KMS-11 (cell line): ENCODE results near the gene FAM222B.

Experiments
- H2AFZ ChIP-seq: fragments of 200-600 bp; sonication (generic); 2 replicates; pipeline ENCODE4 v1.6.1; 2016; ENCODE audit warnings: antibody characterized with exemption, mixed run types, low read depth
- H3K27ac ChIP-seq: fragments of 200-600 bp; sonication (generic); 2 replicates; pipeline ENCODE4 v1.6.1; 2016; ENCODE audit warnings: mild to moderate bottlenecking, mixed run types
- H3K27me3 ChIP-seq: fragments of 200-600 bp; sonication (generic); 2 replicates; pipeline ENCODE4 v1.6.1; 2017; ENCODE audit warnings: mild to moderate bottlenecking, low read depth, mixed run types, moderate library complexity; ENCODE audit not compliant: insufficient read depth
- H3K36me3 ChIP-seq: fragments of 200-600 bp; sonication (generic); 2 replicates; pipeline ENCODE4 v1.6.1; 2017; ENCODE audit warnings: mild to moderate bottlenecking, mixed run types; ENCODE audit not compliant: insufficient read depth
- H3K4me1 ChIP-seq: fragments of 200-600 bp; sonication (generic); 2 replicates; pipeline ENCODE4 v1.6.1; 2016; ENCODE audit warnings: mild to moderate bottlenecking, low read depth, mixed run types; ENCODE audit not compliant: poor library complexity, severe bottlenecking
- H3K4me2 ChIP-seq: fragments of 200-600 bp; sonication (generic); 2 replicates; pipeline ENCODE4 v1.7.0; 2016; ENCODE audit warnings: mild to moderate bottlenecking, mixed run types
- H3K4me3 ChIP-seq: fragments of 200-600 bp; sonication (generic); IDR thresholded peaks from 2 replicates; pipeline ENCODE4 v1.6.1; 2017; ENCODE audit warnings: low read depth, low read length, mixed read lengths; ENCODE audit not compliant: insufficient read depth
- H3K79me2 ChIP-seq: fragments of 200-600 bp; sonication (generic); 2 replicates; pipeline ENCODE4 v1.6.1; 2016; ENCODE audit warnings: low read depth, mixed run types; ENCODE audit not compliant: insufficient read depth
- H3K9ac ChIP-seq: fragments of 200-600 bp; sonication (generic); 2 replicates; pipeline ENCODE4 v1.6.1; 2016; ENCODE audit warnings: mild to moderate bottlenecking, mixed run types
- H4K20me1 ChIP-seq: fragments of 200-600 bp; sonication (generic); 2 replicates; pipeline ENCODE4 v1.6.1; 2016; ENCODE audit warnings: mild to moderate bottlenecking, mixed run types; ENCODE audit not compliant: insufficient read depth
- CTCF ChIP-seq: fragments of 200-600 bp; sonication (generic); conservative IDR thresholded peaks from 2 replicates; pipeline ENCODE4 v1.6.1; 2017; ENCODE audit warnings: low read depth, mild to moderate bottlenecking, antibody characterized with exemption, low read length, moderate library complexity, mixed read lengths

Gene FAM222B, protein sequence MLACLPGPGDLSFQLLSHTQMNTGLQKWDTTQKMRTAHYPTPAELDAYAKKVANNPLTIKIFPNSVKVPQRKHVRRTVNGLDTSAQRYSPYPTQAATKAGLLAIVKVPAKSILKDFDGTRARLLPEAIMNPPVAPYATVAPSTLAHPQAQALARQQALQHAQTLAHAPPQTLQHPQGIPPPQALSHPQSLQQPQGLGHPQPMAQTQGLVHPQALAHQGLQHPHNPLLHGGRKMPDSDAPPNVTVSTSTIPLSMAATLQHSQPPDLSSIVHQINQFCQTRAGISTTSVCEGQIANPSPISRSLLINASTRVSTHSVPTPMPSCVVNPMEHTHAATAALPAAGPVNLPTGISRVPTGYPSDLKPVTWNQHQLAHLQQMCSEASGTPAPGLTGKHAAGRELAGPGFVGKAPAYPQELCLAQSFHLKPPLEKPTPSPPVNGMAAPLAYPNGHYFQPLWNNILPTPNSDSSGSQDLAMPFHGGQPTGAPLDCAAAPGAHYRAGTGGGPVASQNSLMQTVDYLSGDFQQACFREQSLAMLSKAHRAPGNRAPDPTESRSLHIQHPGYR

DNA sequence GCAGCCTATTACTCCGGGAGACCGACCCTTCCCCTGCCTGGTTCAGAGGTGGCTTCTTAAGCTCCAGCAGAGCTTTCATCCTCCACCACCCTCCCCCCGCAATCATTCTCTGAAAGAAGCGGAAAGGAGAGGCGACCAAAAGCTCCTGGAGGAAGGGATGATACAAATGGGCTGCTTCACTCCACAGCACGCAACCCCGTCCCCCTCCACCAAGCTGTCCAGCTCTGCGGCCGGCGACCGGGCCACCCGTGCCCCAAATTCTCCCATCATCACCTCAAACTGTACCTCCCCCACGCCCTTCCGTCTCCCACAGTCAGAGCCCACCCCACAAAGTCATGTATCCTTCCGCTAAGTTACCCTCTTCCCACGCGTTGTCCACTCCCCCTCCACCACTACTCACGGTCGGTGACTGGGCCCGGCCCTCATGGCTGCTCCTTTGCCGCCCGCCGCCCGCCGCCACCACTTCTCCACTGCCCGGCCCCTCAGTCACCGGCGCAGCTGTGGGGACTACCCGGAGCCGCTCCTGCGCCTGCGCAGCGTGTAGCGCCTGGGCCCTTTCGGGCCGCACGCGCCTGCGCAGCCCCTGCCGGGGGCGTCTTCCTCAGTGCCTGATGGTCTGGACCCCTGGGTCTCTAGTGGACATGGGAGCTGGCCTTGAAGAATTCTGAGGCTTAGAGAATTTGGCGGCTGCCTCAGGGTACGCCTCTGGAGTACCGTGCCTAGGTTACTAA lies at the start of gene FAM222B:
Gene FAM222B (minus strand): TSS at position 509 of the 731 bp plus-strand sequence. CDS start 76,123 bp downstream, outside the sequence.
- no peaks in the 10 kb centered on the region for H4K20me1 ChIP-seq

GRCh38 chr17:28892024-28892423 lies 49.4 kb upstream of the FAM222B start:
- Histone ChIP-seq H3K36me3 (no peaks in the 10 kb centered on the region), H3K4me2 (peak overlapping the region; percentile 22; the same call in 1 of the 2 replicates), H3K4me3 (no peak overlapping the region), H3K9ac (no peak overlapping the region), H2AFZ (no peak overlapping the region), H3K4me1 (peaks cover 46% of the 10 kb centered on the region), H3K27ac (no peak overlapping the region), H3K79me2 (no peaks in the 10 kb centered on the region), H4K20me1 (no peaks in the 10 kb centered on the region), H3K27me3 (no peaks in the 10 kb centered on the region)
- no peak for TF ChIP-seq CTCF

More for the DNA sequence above, at the start of gene FAM222B:
- no peaks in the 10 kb centered on the region for H3K27me3 ChIP-seq
- peak within 1 kb of the TSS; percentile 94 for H2AFZ ChIP-seq
- H3K4me2 ChIP-seq: peak within 1 kb of the TSS; percentile 50
- H3K79me2 ChIP-seq: peaks cover 40% of the 10 kb centered on the region
- peak within 1 kb of the TSS; percentile 54; the same call in 1 of the 2 replicates for H3K9ac ChIP-seq
- no peak within 1 kb of the TSS for H3K4me3 ChIP-seq
- H3K4me1 ChIP-seq: peaks cover 11% of the 10 kb centered on the region
- no peaks in the 10 kb centered on the region for H3K36me3 ChIP-seq
- no peak for TF ChIP-seq CTCF
- peak within 1 kb of the TSS; percentile 16; the same call in 1 of the 2 replicates for H3K27ac ChIP-seq

- H3K4me3 ChIP-seq: no peak overlapping the region
- no peak overlapping the region for H2AFZ ChIP-seq
- H4K20me1 ChIP-seq: no peaks in the 10 kb centered on the region
- no peak for TF ChIP-seq CTCF
- no peaks in the 10 kb centered on the region for H3K36me3 ChIP-seq
- H3K27me3 ChIP-seq: no peaks in the 10 kb centered on the region
- H3K4me1 ChIP-seq: peaks cover 40% of the 10 kb centered on the region
- no peaks in the 10 kb centered on the region for H3K79me2 ChIP-seq
- no peak overlapping the region for H3K4me2 ChIP-seq
- H3K27ac ChIP-seq: no peak overlapping the region
- H3K9ac ChIP-seq: no peak overlapping the region
These were observed 48.6 kb upstream of the FAM222B start for GRCh38 chr17:28891201-28891600.

- Histone ChIP-seq H3K36me3 (no peaks in the 10 kb centered on the region), H3K4me1 (peaks cover 30% of the 10 kb centered on the region), H3K79me2 (no peaks in the 10 kb centered on the region), H3K27me3 (no peaks in the 10 kb centered on the region), H3K9ac (no peak overlapping the region), H4K20me1 (no peaks in the 10 kb centered on the region), H2AFZ (no peak overlapping the region), H3K4me2 (no peak overlapping the region), H3K27ac (no peak overlapping the region), H3K4me3 (no peak overlapping the region)
- no peak for TF ChIP-seq CTCF
These were observed 47.4 kb upstream of the FAM222B start for GRCh38 chr17:28889996-28890395.
